ENCODE results near the gene OLFM2.

The OLFM2 gene

GRCh38 chr19:9903336-9903735 lies 33.0 kb downstream of the OLFM2 start:
- no peak for DNase-seq

DNA sequence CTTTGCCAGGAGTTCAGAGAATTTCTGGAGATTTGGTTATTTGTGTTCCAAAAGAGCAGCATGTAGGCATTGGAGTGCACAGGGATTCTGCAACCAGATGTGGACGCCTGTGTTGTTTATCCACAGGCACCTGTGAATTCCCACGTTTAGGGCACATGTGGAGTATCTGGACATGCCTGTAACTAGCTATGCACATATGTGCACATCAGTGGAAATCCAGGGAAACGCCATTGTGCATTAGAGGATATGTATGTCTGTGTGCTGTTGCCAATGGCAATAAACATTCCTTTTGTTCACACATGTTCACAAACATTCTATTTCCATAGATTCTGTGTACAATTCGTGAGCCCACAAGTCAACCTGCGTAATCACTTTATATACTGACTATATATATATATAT lies 34.7 kb downstream of the OLFM2 start:
- DNase-seq: no peak

GRCh38 chr19:9901020-9901419 lies 35.3 kb downstream of the OLFM2 start:
- DNase-seq: no peak

GRCh38 chr19:9891609-9892373 lies 44.5 kb downstream of the OLFM2 start:
- DNase-seq: no peak

DNA sequence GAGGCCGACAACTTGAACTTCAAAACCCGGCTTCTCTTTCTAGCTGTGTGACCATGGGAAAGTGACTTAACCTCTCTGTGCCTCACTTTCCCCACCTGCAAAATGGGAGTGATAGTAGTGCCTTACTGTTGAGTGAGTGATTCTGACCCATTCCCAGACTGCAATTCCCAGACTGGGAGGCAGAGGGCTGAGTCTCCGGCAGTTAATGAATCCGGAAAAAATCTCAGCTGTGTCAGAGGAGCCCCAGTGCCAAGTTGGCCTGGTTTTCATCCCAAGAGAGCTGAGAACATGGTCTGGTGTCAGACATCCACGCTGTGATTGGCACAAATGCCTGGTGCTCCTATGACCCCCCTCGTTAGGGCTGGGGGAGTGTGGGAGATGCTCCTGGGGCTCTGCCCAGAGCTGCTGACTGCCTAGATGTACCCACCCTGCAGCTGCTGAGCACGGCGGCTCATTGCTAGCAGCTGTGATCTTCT lies 51.2 kb downstream of the OLFM2 start:
- no peak for DNase-seq

DNA sequence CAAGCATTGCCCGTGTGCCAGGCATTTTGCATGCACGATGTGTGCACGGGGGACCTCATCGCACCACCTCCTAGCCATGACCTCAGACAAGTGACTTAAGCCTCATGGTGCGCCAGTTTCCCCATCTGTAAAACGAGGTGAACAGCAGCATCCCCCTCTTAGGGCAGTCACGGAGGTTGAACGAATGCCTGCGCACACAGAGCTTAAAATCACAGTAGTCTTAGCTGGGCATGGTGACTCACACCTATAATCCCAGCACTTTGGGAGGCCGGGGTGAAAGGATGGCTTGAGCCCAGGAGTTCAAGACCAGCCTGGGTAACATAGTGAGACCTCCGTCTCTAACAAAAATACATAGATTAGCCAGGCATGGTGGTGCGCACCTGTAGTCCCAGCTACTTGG lies 52.6 kb downstream of the OLFM2 start:
- DNase-seq: no peak

DNA sequence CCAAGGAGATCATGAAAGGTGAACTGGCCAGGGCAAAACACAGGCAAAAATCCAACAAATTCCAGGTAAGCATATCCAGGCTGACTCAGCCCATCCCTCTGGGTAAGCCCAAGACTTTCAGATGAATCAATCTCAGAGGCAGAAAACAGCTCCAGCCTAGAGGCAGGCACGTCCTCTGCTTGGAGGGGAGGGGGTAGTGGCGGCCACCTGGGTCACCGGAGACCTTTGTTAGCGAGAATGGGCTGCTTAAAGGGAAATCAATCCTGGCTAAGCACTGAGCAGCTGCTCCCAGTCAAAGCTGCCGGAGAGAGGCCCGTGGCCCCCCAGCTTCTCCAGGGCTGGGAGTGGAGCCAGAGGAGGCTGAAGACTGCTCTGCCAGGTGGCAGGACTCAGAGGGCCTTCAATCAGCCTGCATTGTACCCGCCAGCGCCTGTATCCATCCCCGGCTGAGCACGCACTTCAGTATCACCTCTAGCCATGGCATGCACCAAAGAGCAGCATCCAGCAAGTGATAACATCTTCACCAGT lies 53.0 kb downstream of the OLFM2 start:
- no peak for DNase-seq

DNA sequence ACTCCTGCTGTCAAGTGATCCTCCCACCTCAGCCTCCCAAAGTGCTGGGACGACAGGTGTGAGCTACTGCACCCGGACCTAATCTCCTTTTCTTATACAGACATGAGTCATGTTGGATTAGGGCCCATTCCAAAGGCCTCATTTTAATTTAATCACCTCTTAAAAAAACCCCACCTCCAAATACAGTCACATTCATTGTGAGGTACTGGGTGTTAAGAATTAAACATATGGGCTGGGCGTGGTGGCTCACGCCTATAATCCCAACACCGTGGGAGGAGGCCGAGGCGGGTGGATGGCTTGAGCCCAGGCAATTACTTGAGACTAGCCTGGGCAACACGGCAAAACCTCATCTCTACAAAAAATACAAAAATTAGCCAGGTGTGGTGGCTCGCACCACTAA lies 54.6 kb downstream of the OLFM2 start:
- DNase-seq: no peak

GRCh38 chr19:9878511-9879196 lies 57.7 kb downstream of the OLFM2 start:
- no peak for DNase-seq

DNA sequence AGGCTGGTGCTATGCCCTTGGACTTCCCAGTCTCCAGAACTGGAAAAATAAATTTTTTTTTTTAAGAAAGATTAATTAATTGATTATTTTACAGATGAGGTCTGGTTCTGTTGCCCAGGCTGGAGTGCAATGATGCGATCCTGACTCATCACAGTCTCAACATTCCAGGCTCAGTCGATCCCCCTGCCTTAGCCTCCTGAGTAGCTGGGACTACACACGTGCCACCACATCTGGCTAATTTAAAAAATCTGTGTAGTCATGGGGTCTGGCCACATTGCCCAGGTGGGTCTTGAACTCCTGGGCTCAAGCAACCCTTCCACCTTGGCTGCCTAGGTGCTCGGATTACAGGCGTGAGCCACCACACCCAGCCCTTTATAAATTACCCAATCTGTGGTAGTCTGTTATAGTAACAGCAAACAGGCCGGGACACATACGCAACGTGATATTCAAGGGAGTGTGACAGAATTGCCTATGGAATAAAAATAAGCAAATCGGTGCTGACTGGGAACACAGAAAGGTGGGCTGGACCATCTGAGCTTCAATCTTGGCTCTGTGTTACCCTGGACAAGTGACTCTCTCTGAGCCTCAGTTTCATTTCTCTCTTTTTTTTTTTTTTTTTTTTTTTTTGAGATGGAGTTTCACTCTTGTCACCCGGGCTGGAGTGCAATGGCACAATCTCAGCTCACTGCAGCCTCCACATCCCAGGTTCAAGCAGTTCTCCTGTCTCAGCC lies 58.4 kb downstream of the OLFM2 start:
- no peak for DNase-seq

GRCh38 chr19:9875796-9876195 lies 60.5 kb downstream of the OLFM2 start:
- no peak for DNase-seq

DNA sequence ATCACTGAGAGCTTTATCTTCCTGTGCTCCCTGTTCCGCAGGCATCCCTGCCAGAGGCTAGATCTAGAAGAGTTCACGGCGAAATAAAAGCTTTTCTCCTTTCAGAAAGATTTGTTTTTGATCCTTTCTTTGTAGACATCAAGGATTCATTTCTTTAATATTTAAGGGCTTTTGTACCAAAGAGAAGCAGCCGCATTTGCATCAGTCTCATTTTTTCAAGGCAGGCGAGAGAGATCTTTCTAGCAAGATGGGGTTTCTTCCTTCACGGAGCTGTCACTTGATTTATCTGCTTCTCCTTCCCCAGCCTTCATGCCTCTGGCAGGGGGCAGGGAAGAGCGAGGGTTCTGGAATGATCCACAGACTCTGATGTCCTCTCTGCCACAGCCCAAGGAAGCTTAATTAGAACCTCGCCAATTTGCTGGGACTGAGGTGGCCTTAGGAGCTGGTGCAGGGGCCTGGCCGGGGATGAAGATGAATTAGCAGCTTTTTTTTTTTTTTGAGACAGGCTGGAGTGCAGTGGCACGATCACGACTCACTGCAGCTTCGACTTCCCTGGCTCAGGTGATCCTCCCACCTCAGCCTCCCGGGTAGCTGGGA lies 61.2 kb downstream of the OLFM2 start:
- no peak for DNase-seq

DNA sequence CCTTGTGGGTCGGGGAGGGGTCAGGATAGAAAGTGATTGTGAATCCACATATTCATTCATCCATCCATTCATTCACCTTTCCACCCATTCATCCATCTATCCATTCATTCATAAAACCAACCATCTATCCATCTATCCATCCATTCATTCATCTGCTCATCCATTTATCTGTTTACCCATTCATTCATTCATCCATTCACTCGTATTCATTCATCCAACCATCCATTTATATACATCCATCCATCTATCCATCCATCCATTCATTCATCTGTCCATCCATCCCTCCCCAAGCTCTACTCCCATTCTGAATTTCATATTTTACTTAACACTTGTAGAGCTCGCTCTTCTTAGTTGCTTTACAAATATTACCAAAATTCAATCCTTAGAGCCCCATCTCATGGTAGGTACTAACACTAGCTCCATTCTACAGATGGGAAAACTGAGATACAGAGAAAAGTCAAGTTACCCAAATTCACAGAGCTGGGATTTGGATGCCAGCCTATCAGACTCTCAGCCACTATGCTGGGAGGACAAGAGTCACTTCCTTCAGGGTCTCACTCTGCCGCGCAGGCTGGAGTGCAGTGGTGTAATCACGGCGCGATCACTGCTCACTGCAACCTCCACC lies 63.6 kb downstream of the OLFM2 start:
- no peak for DNase-seq

DNA sequence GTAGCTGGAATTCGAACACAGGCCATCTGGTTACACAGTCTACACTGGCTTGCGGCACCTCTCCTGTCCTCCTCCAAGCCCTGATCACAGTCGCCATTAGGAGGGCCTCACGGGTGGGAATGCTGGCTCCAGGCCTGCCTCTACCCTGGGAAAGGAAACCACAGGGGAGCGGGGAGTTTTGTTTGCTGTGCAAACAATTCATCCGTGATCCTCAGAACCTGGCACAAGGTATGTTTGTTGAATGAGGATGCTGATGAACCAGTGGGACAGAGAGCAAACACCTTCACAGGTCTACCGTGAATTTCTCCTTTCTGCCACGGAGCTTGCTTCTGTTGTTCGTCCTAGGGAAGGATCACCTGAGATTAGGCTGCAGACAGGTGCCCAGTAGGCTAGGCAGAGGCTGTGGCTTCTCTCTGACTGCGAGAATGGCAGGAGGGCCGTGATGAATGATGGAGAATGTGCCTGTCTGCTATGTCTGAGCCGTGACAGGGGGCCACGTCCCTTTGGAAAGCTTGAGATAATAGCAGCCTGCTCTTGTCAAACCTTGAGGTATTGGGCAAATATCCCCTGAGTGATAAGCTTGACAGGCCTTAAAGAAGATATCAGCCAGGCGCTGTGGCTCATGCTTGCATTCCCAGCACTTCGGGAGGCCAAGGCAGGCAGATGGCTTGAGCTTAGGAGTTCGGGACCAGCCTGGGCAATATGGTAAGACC lies 64.5 kb downstream of the OLFM2 start:
- DNase-seq: peak; percentile 48

GRCh38 chr19:9868983-9869617 lies 67.2 kb downstream of the OLFM2 start:
- DNase-seq: no peak

- no peak for DNase-seq
Measured at GRCh38 chr19:9865732-9866501, 70.4 kb downstream of the OLFM2 start.

DNA sequence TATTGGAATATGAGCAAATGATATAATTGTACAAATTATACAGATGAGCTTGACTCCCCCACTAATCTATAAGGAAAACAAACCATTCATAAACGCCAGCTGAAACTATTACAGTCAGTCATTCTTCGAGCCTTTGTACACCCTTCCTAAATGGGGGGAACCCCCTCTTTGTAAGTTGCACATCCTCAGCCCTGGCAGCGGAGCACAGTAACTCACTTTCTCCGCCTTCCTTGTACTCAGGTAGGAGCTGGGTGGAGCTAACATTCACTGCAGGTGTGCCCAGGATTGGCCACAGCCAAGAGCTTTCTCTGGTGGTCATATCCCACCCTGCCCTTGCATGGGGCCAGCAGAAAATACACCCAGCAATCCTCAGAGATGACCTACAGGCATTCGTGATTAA lies 72.6 kb downstream of the OLFM2 start:
- DNase-seq: no peak

- no peak for DNase-seq
Measured at GRCh38 chr19:9862938-9863337, 73.4 kb downstream of the OLFM2 start.

GRCh38 chr19:9861503-9861902 lies 74.8 kb downstream of the OLFM2 start:
- DNase-seq: no peak

- no peak for DNase-seq
Measured at GRCh38 chr19:9860407-9860806, 75.9 kb downstream of the OLFM2 start.

DNA sequence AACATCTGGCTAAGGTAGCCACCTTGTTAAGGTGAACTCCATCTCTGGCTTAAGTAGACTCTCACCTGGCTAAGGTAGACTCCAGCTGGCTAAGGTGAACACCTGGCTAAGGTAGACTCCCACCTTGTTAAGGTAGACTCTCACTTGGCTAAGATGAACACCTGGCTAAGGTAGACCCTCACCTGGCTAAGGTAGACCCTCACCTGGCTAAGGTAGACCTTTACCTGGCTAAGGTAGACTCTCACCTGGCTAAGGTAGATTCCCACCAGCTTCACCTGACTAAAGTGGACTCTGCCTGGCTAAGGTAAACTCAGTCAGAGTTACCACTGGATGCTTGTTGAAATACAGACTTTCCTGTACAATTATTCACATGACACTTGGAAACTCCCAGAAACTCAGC lies 77.5 kb downstream of the OLFM2 start:
- no peak for DNase-seq
